C4-2B (cell line): Measurements from ENCODE around the gene VWC2L.

Experiments used
- CTCF ChIP-seq: fragments of 450-650 bp; conservative IDR thresholded peaks from 2 replicates; pipeline ENCODE4 v1.5.1; 2017; ENCODE audit warnings: mild to moderate bottlenecking
- ZFX ChIP-seq: fragments of 450-650 bp; IDR thresholded peaks from 2 replicates; pipeline ENCODE4 v1.6.1; 2017

DNA sequence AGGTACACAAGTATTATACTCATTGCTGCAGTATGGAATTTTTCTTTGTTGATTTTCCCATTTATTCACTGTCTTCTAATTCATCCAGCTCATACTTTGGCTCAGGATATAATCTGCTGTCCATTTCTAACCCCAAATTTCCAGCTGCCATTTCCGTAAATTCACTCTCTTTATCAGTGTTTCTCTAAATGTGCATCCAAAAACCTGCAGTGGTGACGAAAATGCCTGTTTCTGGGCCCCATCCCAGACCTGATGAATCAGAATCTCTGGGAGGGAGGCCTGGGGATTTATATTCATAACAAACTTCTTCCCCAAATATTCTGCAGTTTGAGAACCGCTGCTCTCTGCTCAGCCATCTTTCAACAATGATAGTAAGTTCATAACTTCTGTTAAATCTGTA is 86.6 kb downstream of the VWC2L start:
- TF ChIP-seq CTCF = no peak
- no peak for TF ChIP-seq ZFX
